ENCODE results near the gene SLC16A3.

GRCh38 chr17:82242698-82242976, 13.8 kb downstream of the SLC16A3 start:
- TF ChIP-seq EZH2 (IDR thresholded peaks at IDR 0.05; ENCODE audit: low read depth): no peak
- TF ChIP-seq, protein P1, sequence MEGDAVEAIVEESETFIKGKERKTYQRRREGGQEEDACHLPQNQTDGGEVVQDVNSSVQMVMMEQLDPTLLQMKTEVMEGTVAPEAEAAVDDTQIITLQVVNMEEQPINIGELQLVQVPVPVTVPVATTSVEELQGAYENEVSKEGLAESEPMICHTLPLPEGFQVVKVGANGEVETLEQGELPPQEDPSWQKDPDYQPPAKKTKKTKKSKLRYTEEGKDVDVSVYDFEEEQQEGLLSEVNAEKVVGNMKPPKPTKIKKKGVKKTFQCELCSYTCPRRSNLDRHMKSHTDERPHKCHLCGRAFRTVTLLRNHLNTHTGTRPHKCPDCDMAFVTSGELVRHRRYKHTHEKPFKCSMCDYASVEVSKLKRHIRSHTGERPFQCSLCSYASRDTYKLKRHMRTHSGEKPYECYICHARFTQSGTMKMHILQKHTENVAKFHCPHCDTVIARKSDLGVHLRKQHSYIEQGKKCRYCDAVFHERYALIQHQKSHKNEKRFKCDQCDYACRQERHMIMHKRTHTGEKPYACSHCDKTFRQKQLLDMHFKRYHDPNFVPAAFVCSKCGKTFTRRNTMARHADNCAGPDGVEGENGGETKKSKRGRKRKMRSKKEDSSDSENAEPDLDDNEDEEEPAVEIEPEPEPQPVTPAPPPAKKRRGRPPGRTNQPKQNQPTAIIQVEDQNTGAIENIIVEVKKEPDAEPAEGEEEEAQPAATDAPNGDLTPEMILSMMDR (conservative IDR thresholded peaks at IDR 0.05): no peak

All from PC-9 (cell line).